Activated naive CD4-positive, alpha-beta T cell treated with anti-CD3 and anti-CD28 coated beads, Interleukin-2, amount 10 ng/mL, durations not matched to agents 7 days and 5 days (primary cell): ENCODE measurements around the gene ZNF789.
"Not testable (repeated sequence)": the region's sequence is repeated elsewhere in the genome, so short reads cannot be mapped to it uniquely, and the experiment has no call there.

Experiments
- CTCF ChIA-PET: fragments of 350-600 bp; sonication (Branson Sonifier 250); formaldehyde crosslinking; loops from one replicate; lab custom pipeline; 2021; ENCODE audit warnings: antibody characterized with exemption; lab: Charles Lee
- DNase-seq: peaks from one replicate; pipeline ENCODE4 v3.0.0-alpha.2; 2020
- H3K27ac Mint-ChIP-seq: one replicate; pipeline ENCODE4 v1.8.0; 2021; ENCODE audit warnings: mild to moderate bottlenecking, moderate library complexity, mixed read lengths
- H3K27me3 Mint-ChIP-seq: one replicate; pipeline ENCODE4 v1.8.0; 2021; ENCODE audit warnings: mild to moderate bottlenecking, mixed read lengths
- H3K36me3 Mint-ChIP-seq: one replicate; pipeline ENCODE4 v1.8.0; 2021; ENCODE audit warnings: mixed read lengths
- H3K4me1 Mint-ChIP-seq: one replicate; pipeline ENCODE4 v1.8.0; 2021; ENCODE audit warnings: mixed read lengths
- H3K4me3 Mint-ChIP-seq: one replicate; pipeline ENCODE4 v1.8.0; 2021; ENCODE audit warnings: mild to moderate bottlenecking, moderate library complexity, mixed read lengths
- H3K9me3 Mint-ChIP-seq: one replicate; pipeline ENCODE4 v1.8.0; 2021; ENCODE audit warnings: mixed read lengths

Gene ZNF789

DNA sequence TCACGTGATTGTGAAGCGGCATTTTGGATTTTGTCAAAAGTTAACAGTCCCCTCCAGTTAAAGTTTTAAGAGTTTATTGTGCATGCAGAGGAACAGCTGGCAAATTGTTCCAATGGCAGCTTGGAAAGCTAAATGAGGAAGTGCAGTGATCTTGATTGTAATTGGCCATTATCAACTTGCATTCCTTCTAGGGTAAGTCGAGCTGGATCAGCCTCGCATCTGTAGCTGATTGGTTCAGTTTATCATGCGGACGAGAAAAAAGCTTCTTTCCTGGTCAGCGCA lies 566 bp downstream of the ZNF789 start:
- H3K27ac Mint-ChIP-seq, result peak overlapping the region; percentile 91
- H3K27me3 Mint-ChIP-seq, result peaks cover 26% of the 10 kb centered on the region
- no peaks in the 10 kb centered on the region for H3K9me3 Mint-ChIP-seq
- DNase-seq, result peak; percentile 44
- H3K4me1 Mint-ChIP-seq, result peaks cover 54% of the 10 kb centered on the region
- CTCF ChIA-PET, result no interaction called here
- peak overlapping the region; percentile 98 for H3K4me3 Mint-ChIP-seq
- H3K36me3 Mint-ChIP-seq, result peaks cover 30% of the 10 kb centered on the region

DNA sequence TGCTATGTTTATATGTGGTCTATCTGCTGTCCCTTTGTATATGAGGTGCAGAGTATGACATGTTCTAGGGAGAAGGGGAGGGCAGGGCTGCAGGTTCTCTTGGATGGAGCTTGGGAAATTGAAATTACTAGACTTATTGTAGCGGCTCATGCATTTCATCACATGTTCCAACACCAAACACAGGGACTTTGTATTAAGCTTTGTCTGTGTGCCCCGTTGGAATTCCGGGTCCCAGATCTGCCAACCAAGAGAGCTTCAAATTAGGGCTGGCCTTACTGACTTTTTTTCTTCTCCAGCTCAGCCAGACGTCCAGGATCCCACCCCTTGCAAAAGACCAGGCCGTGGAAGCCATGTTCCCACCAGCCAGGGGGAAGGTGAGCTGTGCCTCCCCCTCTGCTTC lies 3.4 kb downstream of the ZNF789 start:
- no peaks in the 10 kb centered on the region for H3K9me3 Mint-ChIP-seq
- no peak overlapping the region for H3K27ac Mint-ChIP-seq
- CTCF ChIA-PET, result no interaction called here
- H3K4me3 Mint-ChIP-seq, result no peak overlapping the region
- H3K4me1 Mint-ChIP-seq, result peaks cover 65% of the 10 kb centered on the region
- H3K36me3 Mint-ChIP-seq, result peaks cover 43% of the 10 kb centered on the region
- no peak for DNase-seq
- peaks cover 2% of the 10 kb centered on the region for H3K27me3 Mint-ChIP-seq

DNA sequence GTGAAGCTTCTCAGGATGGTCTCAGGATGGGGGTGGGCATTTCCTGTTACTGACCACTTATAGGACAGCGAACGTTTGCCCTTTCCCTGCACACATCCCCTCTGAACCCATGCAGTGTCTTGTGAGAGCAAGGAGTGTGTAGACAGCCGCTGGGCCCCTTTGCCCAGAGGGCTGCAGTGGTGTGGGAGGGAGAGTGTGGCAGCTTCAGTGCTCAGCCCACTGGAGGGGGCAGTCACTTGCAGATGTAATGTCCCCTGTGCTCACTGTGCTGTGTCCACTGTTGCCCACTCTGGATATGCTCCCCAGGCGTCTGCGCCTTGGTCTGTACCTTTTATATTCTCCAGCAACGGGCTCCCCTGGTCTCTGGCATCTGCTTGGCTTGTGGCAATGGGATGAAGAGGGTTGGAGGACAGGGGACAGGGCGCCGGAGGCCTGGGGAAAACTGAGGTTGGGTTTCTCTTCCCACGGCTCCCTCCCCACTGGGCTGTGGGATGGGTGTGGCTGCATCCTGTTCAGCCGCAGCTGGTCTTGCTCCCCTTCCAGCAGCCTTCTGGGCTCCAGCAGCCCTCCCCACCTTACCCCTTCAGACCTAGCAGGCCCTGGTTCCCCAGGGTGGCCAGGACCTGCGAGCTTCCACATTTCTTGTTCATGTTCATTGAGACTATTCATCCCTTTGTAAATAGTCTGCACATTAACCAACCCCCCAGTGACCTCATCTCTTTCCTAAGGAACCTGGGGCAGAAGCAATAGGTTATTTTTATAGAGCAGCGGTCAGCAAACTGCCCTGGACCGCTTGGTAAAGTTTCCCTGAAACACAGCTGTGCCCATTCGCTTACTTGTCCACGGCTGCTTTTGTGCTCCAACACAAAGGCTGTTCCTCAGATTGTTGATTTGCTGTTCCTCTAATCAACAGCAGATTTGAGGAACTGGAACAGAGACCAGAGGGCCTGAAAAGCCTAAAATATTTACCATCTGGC lies 6.1 kb downstream of the ZNF789 start:
- Mint-ChIP-seq H3K9me3 (no peaks in the 10 kb centered on the region), H3K4me3 (peak overlapping the region; percentile 26), H3K27me3 (no peaks in the 10 kb centered on the region), H3K27ac (peak overlapping the region; percentile 88), H3K4me1 (peaks cover 49% of the 10 kb centered on the region), H3K36me3 (peaks cover 50% of the 10 kb centered on the region)
- CTCF ChIA-PET, result interaction anchor here (1.2 kb wide), 1 partner anchor 12 kb away, joined by 3 read pairs; no protein-coding TSS in a partner anchor
- no peak for DNase-seq

DNA sequence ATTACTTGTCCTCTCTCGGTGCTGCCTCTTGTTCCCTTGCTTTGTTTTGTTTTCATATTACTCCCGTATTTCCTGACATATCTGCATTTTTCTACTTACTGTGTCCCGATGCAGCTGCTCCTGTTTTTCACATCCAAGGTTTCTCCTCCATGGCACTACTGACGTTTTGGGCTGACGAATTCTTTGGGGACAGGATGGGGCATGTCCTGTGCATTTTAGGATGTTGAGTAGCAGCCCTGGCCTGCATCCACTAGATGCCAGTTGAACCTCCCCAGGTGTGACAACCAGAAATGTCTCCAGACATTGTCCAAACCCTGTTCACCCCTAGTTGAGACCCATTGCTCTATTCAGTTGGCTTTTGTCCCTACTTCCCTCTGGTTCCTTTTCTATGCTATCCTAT lies 12.4 kb downstream of the ZNF789 start:
- Mint-ChIP-seq H3K4me1 (peaks cover 2% of the 10 kb centered on the region), H3K36me3 (peaks cover 67% of the 10 kb centered on the region), H3K27ac (no peak overlapping the region), H3K4me3 (no peak overlapping the region), H3K9me3 (peaks cover 7% of the 10 kb centered on the region), H3K27me3 (no peaks in the 10 kb centered on the region)
- no peak for DNase-seq
- CTCF ChIA-PET, result no interaction called here

DNA sequence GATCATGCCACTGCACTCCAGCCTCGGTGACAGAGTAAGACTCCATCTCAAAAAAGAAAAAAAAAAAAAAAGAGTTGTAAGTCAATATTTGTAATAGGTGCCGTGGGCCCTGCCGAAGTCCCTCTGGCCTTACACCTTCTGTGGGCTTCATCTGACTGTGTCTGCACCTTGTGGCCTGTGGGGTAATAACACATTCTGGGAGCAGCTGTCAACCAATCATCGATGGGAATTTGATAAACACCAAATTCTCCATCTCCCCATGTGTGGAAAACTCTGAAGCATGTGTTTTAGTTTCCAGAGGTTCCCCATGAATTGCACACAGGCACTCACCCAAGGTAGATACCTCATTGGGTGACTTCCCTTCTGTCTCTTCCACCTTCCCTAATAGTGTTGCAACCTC lies 16.5 kb downstream of the ZNF789 start:
- Mint-ChIP-seq H3K4me1 (no peaks in the 10 kb centered on the region), H3K36me3 (peaks cover 74% of the 10 kb centered on the region), H3K4me3 (no peak overlapping the region), H3K9me3 (peaks cover 34% of the 10 kb centered on the region), H3K27me3 (no peaks in the 10 kb centered on the region), H3K27ac (no peak overlapping the region)
- CTCF ChIA-PET, result no interaction called here
- DNase-seq, result no peak

DNA sequence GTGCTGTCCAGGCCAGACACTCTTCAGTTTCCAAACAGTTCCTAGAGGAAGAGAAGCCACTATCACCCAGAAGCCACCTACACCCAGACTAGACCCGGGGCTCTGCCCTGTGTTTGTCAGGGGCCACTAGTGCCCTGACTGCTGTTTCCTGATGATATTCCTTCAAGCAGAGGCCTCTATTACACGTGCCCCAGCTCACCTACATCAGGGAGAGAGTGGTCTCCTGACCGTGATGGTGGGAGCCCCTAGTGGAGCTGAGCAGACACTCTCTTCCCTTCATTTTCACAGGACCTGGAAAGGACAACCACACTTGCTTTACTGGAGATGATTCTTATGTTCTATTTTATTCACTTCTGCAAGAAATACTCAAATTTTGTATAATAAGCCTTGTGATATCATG lies 18.2 kb downstream of the ZNF789 start:
- no peaks in the 10 kb centered on the region for H3K4me1 Mint-ChIP-seq
- peaks cover 36% of the 10 kb centered on the region for H3K9me3 Mint-ChIP-seq
- no peaks in the 10 kb centered on the region for H3K27me3 Mint-ChIP-seq
- H3K36me3 Mint-ChIP-seq, result peaks cover 76% of the 10 kb centered on the region
- H3K4me3 Mint-ChIP-seq, result no peak overlapping the region
- H3K27ac Mint-ChIP-seq, result no peak overlapping the region
- DNase-seq, result no peak
- CTCF ChIA-PET, result interaction anchor here (1.3 kb wide), 1 partner anchor 13 kb away, joined by 3 read pairs; no protein-coding TSS in a partner anchor

DNA sequence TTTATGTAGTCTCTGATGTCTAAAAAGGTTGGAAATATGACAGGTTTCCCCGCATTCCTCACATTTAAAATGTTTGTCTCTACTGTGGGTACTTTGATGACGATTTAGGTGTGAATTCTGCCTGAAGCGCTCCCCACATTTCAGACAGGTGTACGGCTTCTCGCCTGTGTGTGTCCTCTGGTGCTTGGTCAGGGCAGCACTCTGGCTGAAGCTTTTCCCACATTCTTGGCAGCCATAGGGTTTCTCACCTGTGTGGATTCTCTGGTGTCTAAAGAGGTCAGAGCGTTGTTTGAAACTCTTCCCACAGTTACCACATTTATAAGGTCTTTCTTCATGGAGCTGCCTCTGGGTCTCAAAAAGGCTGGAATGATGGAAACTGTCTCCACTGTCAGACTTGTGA lies 21.1 kb downstream of the ZNF789 start:
- Mint-ChIP-seq H3K9me3 (peaks cover 34% of the 10 kb centered on the region), H3K4me3 (no peak overlapping the region), H3K27me3 (no peaks in the 10 kb centered on the region), H3K4me1 (peaks cover 8% of the 10 kb centered on the region), H3K27ac (no peak overlapping the region), H3K36me3 (peaks cover 70% of the 10 kb centered on the region)
- CTCF ChIA-PET, result no interaction called here
- no peak for DNase-seq

DNA sequence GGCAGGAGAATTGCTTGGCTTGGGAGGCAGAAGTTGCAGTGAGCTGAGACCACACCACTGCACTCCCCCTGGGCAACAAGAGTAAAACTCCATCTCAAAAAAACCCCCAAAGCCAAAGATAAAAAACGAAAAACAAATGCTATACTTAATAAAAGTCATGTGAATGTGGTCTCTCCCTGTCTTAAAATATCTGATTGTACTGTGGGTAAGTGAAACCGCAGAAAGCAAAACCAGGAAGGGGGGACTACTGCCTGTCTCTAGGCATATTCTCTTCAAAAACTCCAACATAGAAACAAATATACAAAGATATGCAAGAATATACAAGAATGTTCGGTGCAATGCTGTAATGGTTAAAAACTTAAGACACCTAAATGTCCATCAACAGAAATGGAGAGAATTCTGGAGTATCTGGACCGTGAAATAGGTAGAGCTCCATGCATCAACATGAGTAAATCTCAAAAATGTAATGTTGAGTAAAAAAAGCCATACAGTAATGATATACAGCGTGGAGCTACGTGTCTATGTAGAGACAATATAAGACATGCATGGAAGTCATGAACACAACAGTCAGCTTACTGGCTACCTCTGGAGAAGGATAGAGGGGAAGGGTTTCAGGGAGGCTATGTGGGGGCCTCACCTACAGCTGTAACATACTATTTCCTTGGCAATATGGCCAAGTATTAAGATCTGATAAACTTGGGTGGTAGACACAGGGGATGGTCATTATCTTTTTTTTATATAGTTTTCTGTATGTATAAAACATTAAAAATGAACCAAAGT lies 25.3 kb downstream of the ZNF789 start:
- H3K27ac Mint-ChIP-seq, result peak overlapping the region; percentile 100
- H3K36me3 Mint-ChIP-seq, result peaks cover 60% of the 10 kb centered on the region
- no peak for DNase-seq
- H3K4me3 Mint-ChIP-seq, result peak overlapping the region; percentile 96
- H3K4me1 Mint-ChIP-seq, result peaks cover 18% of the 10 kb centered on the region
- peaks cover 4% of the 10 kb centered on the region for H3K27me3 Mint-ChIP-seq
- peaks cover 16% of the 10 kb centered on the region for H3K9me3 Mint-ChIP-seq
- CTCF ChIA-PET, result no interaction called here

DNA sequence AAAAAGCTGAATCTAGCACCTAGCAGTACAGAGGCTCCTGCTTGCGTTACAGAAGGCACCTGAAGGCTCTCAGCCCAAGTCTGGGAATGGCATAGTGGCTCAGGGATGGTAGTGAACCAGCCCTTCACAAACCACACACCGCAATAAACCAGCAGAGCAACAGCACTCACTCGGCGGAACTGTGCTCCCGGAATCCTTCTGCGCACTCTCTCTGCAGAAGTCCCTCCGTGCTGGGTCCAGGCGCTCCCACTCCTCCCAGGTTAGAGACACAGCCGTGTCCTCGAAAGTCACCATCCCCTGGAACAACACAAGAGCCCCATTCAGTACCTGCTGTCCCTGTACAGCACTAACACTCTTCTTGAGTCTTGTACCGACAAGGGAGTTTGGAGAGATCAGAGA lies 25.9 kb downstream of the ZNF789 start:
- peak overlapping the region; percentile 96 for H3K4me3 Mint-ChIP-seq

DNA sequence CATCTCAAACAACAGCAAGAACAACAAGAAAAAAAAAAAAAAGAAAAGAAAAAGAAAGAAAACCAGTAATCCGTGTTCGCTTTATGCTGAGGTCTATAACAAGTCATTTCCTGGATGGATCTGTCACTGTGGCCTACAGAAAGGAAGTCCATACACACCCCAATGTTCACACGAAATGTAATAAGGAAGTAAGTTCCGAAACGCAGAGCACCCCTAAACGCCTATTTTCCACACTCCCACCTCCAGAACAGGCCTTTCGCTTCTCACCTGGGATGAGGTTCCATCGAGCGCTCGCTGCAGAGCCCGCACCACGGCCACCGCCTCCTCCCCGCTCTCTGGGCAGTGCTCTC lies 26.7 kb downstream of the ZNF789 start:
- Mint-ChIP-seq H3K27me3 (peaks cover 4% of the 10 kb centered on the region), H3K4me3 (peak overlapping the region; percentile 96), H3K27ac (peak overlapping the region; percentile 100), H3K9me3 (peaks cover 4% of the 10 kb centered on the region), H3K4me1 (peaks cover 22% of the 10 kb centered on the region), H3K36me3 (peaks cover 47% of the 10 kb centered on the region)
- CTCF ChIA-PET, result no interaction called here
- no peak for DNase-seq

More for the DNA sequence above, 25.9 kb downstream of the ZNF789 start:
- no peak for DNase-seq
- peak overlapping the region; percentile 100 for H3K27ac Mint-ChIP-seq
- peaks cover 12% of the 10 kb centered on the region for H3K9me3 Mint-ChIP-seq
- peaks cover 4% of the 10 kb centered on the region for H3K27me3 Mint-ChIP-seq
- CTCF ChIA-PET, result no interaction called here
- H3K4me1 Mint-ChIP-seq, result peaks cover 22% of the 10 kb centered on the region
- peaks cover 55% of the 10 kb centered on the region for H3K36me3 Mint-ChIP-seq

DNA sequence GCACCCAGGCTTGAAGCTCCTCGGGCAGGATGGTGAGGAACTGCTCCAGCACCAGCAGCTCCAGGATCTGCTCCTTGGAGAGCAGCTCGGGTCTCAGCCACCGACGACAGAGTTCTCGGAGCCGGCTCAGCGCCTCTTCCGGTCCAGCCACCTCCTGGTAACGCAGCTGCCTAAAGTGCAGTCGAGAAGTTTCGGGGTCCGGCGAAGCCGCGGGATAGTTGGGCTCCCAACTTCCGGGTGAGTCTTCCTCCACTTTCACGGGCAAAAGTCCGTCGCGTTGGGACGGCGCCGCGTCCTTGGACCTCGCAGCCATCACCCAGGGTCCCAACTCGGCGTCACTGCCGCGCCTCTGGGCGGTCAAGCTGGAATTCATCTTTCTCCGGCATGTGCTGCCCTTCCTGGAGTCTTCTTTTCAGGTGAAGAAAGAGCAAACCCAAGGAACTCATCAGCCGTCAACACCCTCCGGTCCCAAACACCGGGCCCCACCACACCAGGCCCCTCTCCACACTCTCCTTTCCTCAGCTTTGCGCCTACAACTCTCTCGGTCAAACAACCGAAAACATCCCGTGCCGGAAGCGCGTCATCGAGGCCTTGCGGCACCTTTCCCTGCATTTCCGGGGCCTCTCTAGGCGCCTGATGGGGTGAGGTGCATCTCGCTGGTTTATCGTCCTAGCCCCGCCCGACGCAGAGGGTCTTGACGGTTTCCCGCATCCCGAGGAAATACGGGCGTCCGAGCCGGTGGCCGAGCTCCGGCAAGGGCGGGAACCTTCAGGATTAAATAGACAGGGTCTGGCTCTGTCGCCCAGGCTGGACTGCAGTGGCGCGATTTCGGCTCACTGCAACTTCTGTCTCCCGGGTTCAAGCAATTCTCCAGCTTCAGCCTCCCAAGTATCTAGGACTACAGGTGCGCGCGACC lies 27.3 kb downstream of the ZNF789 start, which contains the start of gene ZNF394:
Gene ZNF394, minus strand, starts transcription at position 561 of the 916 bp plus-strand sequence. Its CDS starts 188 bp downstream, at position 373.
- H3K27me3 Mint-ChIP-seq, result peaks cover 4% of the 10 kb centered on the region
- H3K27ac Mint-ChIP-seq, result peak within 1 kb of the TSS; percentile 100
- CTCF ChIA-PET, result interaction anchor here (0.7 kb wide), 1 partner anchor 338 kb away, joined by 3 read pairs; no protein-coding TSS in a partner anchor
- peaks cover 22% of the 10 kb centered on the region for H3K4me1 Mint-ChIP-seq
- peaks cover 41% of the 10 kb centered on the region for H3K36me3 Mint-ChIP-seq
- peak; percentile 95 for DNase-seq
- peak within 1 kb of the TSS; percentile 96 for H3K4me3 Mint-ChIP-seq
- peaks cover 2% of the 10 kb centered on the region for H3K9me3 Mint-ChIP-seq

DNA sequence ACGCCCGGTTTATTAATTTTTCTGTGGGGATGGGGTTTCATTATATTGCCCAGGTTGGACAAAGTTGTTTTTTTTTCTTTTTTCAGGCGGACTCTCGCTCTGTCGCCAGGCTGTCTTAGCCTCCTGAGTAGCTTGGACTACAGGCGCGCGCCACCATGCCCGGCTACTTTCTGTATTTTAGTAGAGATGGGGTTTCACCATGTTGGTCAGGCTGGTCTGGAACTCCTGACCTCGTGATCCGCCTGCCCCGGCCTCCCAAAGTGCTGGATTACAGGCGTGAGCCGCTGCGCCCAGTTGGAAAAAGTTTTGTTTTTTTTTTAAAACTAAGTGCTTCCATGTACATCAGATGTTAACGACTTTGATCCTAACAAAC lies 27.9 kb downstream of the ZNF789 start:
- H3K4me1 Mint-ChIP-seq, result peaks cover 26% of the 10 kb centered on the region
- peaks cover 2% of the 10 kb centered on the region for H3K9me3 Mint-ChIP-seq
- H3K36me3 Mint-ChIP-seq, result peaks cover 35% of the 10 kb centered on the region
- CTCF ChIA-PET, result interaction anchor here (0.7 kb wide), 1 partner anchor 338 kb away, joined by 3 read pairs; no protein-coding TSS in a partner anchor
- DNase-seq, result no peak
- peaks cover 4% of the 10 kb centered on the region for H3K27me3 Mint-ChIP-seq
- peak overlapping the region; percentile 96 for H3K4me3 Mint-ChIP-seq
- H3K27ac Mint-ChIP-seq, result peak overlapping the region; percentile 100

DNA sequence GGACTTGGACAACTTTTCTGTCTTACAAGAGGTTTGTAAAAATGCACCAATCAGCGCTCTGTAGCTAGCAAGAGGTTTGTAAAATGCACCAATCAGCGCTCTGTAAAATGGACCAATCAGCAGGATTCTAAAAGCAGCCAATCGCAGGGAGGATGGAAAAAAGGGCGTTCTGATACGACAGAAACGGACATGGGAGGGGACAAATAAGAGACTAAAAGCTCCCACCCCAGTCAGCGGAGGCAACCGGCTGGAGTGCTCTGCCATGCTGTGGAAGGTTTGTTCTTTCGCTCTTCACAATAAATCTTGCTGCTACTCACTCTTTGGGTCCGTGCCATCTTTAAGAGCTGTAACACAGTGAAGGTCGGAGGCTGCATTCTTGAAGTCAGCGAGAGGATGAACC lies 28.5 kb downstream of the ZNF789 start:
- Mint-ChIP-seq H3K4me3 (peak overlapping the region; percentile 96), H3K4me1 (peaks cover 32% of the 10 kb centered on the region), H3K36me3 (peaks cover 31% of the 10 kb centered on the region), H3K27ac (peak overlapping the region; percentile 100)
- CTCF ChIA-PET, H3K27me3 Mint-ChIP-seq, H3K9me3 Mint-ChIP-seq, DNase-seq: not testable (repeated sequence)

DNA sequence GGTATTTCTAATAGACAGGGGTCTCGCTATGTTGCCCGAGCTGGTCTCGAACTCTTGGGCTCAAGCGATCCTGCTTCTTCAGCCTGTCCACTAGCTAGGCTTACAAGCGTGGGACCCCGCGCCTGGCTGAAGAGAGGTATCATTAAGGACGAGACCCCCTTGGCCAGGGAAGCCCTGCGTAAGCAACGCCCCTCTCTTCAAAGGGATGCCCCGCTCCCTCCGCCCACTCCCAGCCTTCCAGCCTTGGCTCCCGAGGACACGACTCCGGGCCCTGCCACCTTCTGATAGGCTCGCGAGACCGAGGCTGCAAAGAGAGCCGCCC lies 31.6 kb downstream of the ZNF789 start:
- Mint-ChIP-seq H3K27ac (peak overlapping the region; percentile 99), H3K27me3 (peaks cover 4% of the 10 kb centered on the region), H3K4me3 (peak overlapping the region; percentile 93), H3K9me3 (no peaks in the 10 kb centered on the region), H3K36me3 (peaks cover 20% of the 10 kb centered on the region), H3K4me1 (peaks cover 37% of the 10 kb centered on the region)
- DNase-seq, result no peak
- CTCF ChIA-PET, result no interaction called here
